Adrenal gland (tissue), 5 donors: Measurements from ENCODE around the gene STX4.

Experiments
- CTCF ChIP-seq, 6 experiments: fragments of 450-650 bp in 4 of 6; fragments of 200-600 bp in 2 of 6; sonication (generic) in 1 of 6; IDR thresholded peaks; 1 replicate in 5 of 6; 2 replicates in 1 of 6; pipeline versions ENCODE4 v1.5.1 to v1.8.0; 2016 to 2021; ENCODE audit warnings: antibody characterized with exemption in 6 of 6, mild to moderate bottlenecking in 2 of 6, moderate library complexity in 1 of 6
- POLR2A ChIP-seq, 2 donors: fragments of 450-650 bp; IDR thresholded peaks; one replicate each; pipeline ENCODE4 v1.6.1; 2017; ENCODE audit warnings: antibody characterized with exemption in 2 of 2, mild to moderate bottlenecking in 2 of 2, moderate library complexity in 1 of 2
- donor health status: DM: no; HTN: no; CAD: no.

DNA sequence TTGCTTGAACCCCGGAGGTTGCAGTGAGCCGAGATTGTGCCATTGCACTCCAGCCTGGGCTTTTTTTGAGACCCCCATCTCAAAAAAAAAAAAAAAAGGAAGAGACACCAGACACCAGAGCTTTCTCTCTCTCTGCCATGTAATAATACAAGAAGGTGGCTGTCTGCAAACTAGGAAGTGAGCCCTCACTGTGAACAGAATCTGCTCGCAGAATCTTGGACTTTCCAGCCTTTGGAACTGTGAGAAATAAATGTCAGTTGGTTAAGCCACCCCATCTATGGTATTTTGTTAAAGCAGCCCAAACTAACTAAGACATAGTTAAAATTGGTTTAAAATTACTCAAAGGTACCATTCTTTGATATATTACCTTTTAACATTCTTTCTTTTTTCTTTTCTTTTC is 12.8 kb upstream of the STX4 start:
- TF ChIP-seq CTCF (IDR thresholded peaks at IDR 0.05) (no peak), POLR2A (IDR thresholded peaks at IDR 0.05) (no peak)
